HEK293 (cell line): Measurements from ENCODE around the gene IRX6.

Experiments
- CTCF ChIA-PET: fragments of 350-600 bp; formaldehyde crosslinking; extraction: SDS; loops from one replicate; lab custom pipeline; 2021; ENCODE audit warnings: antibody characterized with exemption; lab: Yijun Ruan, JAX
- POLR2A ChIA-PET: fragments of 300-600 bp; formaldehyde crosslinking; extraction: SDS; loops from one replicate; lab custom pipeline; 2020; ENCODE audit warnings: antibody characterized with exemption, inconsistent platforms; lab: Yijun Ruan, JAX
- H3K27ac ChIP-seq: fragments of 200-500 bp; sonication (Bioruptor generic); 2 replicates; pipeline ENCODE4 v1.5.1; 2014; ENCODE audit warnings: low read depth, low read length, control low read depth, inconsistent platforms; ENCODE audit errors: extremely low read depth
- H3K36me3 ChIP-seq, 2 experiments: fragments of 200-500 bp in 1 of 2; sonication (Bioruptor generic) in 1 of 2; 1 replicate in 1 of 2; 2 replicates in 1 of 2; pipeline ENCODE4 v1.5.1; 2014 to 2017; ENCODE audit warnings: inconsistent platforms in 2 of 2, low read length in 2 of 2; ENCODE audit not compliant: control insufficient read depth in 2 of 2, insufficient read depth in 1 of 2
- H3K4me1 ChIP-seq: fragments of 200-500 bp; sonication (Bioruptor generic); 2 replicates; pipeline ENCODE4 v1.5.1; 2014; ENCODE audit warnings: mild to moderate bottlenecking, low read length, inconsistent platforms; ENCODE audit not compliant: control insufficient read depth, insufficient read depth
- H3K4me3 ChIP-seq: 2 replicates; pipeline ENCODE4 v1.5.1; 2011; ENCODE audit warnings: low read depth, mild to moderate bottlenecking, control low read depth, low read length, moderate library complexity
- H3K9me3 ChIP-seq: fragments of 200-500 bp; sonication (Bioruptor generic); 2 replicates; pipeline ENCODE4 v1.5.1; 2014; ENCODE audit warnings: low read depth, low read length, inconsistent platforms; ENCODE audit not compliant: control insufficient read depth, insufficient read depth
- HOXD13 ChIP-seq: sonication (generic); formaldehyde crosslinking; IDR thresholded peaks from 2 replicates; pipeline ENCODE4 v1.8.0; 2022; ENCODE audit warnings: missing genetic modification reagents, borderline replicate concordance
- KLF16 ChIP-seq: fragments of 450-650 bp; formaldehyde crosslinking; IDR thresholded peaks from 2 replicates; pipeline ENCODE4 v1.5.1; 2017; ENCODE audit warnings: missing biosample characterization, missing genetic modification characterization
- TRIM28 ChIP-seq: IDR thresholded peaks from 2 replicates; pipeline ENCODE4 v1.6.1; 2011; ENCODE audit warnings: low read length, control low read depth, borderline replicate concordance
- ZBTB48 ChIP-seq: fragments of 450-650 bp; formaldehyde crosslinking; IDR thresholded peaks from 2 replicates; pipeline ENCODE4 v1.5.1; 2016; ENCODE audit warnings: missing biosample characterization, missing genetic modification characterization
- ZNF114 ChIP-seq: fragments of 450-650 bp; formaldehyde crosslinking; IDR thresholded peaks from 2 replicates; pipeline ENCODE4 v1.5.0; 2017; ENCODE audit warnings: missing biosample characterization, missing genetic modification characterization
- ZNF138 ChIP-seq: fragments of 450-650 bp; formaldehyde crosslinking; IDR thresholded peaks from 2 replicates; pipeline ENCODE4 v1.5.1; 2016; ENCODE audit warnings: missing biosample characterization, missing genetic modification characterization, borderline replicate concordance
- ZNF155 ChIP-seq: fragments of 450-650 bp; formaldehyde crosslinking; IDR thresholded peaks from 2 replicates; pipeline ENCODE4 v1.5.1; 2016; ENCODE audit warnings: missing biosample characterization, missing genetic modification characterization
- ZNF169 ChIP-seq: fragments of 450-650 bp; formaldehyde crosslinking; IDR thresholded peaks from 2 replicates; pipeline ENCODE4 v1.5.1; 2016; ENCODE audit warnings: missing biosample characterization, missing genetic modification characterization
- ZNF184 ChIP-seq: fragments of 450-650 bp; IDR thresholded peaks from 2 replicates; pipeline ENCODE4 v1.5.1; 2018; ENCODE audit warnings: missing biosample characterization, mild to moderate bottlenecking, missing genetic modification characterization
- ZNF248 ChIP-seq: fragments of 450-650 bp; formaldehyde crosslinking; IDR thresholded peaks from 2 replicates; pipeline ENCODE4 v1.5.1; 2017; ENCODE audit warnings: missing biosample characterization, missing genetic modification characterization
- ZNF302 ChIP-seq: fragments of 450-650 bp; formaldehyde crosslinking; IDR thresholded peaks from 2 replicates; pipeline ENCODE4 v1.5.1; 2016; ENCODE audit warnings: missing biosample characterization, missing genetic modification characterization, low read depth
- ZNF473 ChIP-seq: fragments of 450-650 bp; formaldehyde crosslinking; IDR thresholded peaks from 2 replicates; pipeline ENCODE4 v1.5.1; 2017; ENCODE audit warnings: missing biosample characterization, missing genetic modification characterization
- ZNF660 ChIP-seq: fragments of 450-650 bp; IDR thresholded peaks from 2 replicates; pipeline ENCODE4 v1.5.1; 2018; ENCODE audit warnings: missing biosample characterization, mild to moderate bottlenecking, missing genetic modification characterization
- ZNF791 ChIP-seq: fragments of 450-650 bp; formaldehyde crosslinking; IDR thresholded peaks from 2 replicates; pipeline ENCODE4 v1.5.1; 2016; ENCODE audit warnings: missing biosample characterization, missing genetic modification characterization
- ZSCAN16 ChIP-seq: fragments of 450-650 bp; formaldehyde crosslinking; IDR thresholded peaks from 2 replicates; pipeline ENCODE4 v1.5.1; 2016; ENCODE audit warnings: missing biosample characterization, missing genetic modification characterization
- ZSCAN5A ChIP-seq: fragments of 450-650 bp; formaldehyde crosslinking; IDR thresholded peaks from 2 replicates; pipeline ENCODE4 v1.5.1; 2016; ENCODE audit warnings: missing biosample characterization, missing genetic modification characterization
- TF ChIP-seq, protein P1 (sequence below): fragments of 450-650 bp; formaldehyde crosslinking; IDR thresholded peaks from 2 replicates; pipeline ENCODE4 v1.5.1; 2016; ENCODE audit warnings: missing biosample characterization, missing genetic modification characterization
- TF ChIP-seq, protein P2 (sequence below): fragments of 450-650 bp; formaldehyde crosslinking; IDR thresholded peaks from 2 replicates; pipeline ENCODE4 v1.5.1; 2016; ENCODE audit warnings: missing biosample characterization, missing genetic modification characterization, borderline replicate concordance

The IRX6 gene

GRCh38 chr16:55283812-55284717, 39.9 kb upstream of the IRX6 start:
- Histone ChIP-seq H3K27ac (no peak overlapping the region), H3K4me1 (0 out of 2 replicates have a peak, but pooled peaks cover 4% of the 10 kb centered on the region), H3K9me3 (no peaks in the 10 kb centered on the region), H3K36me3 (no peaks in the 10 kb centered on the region), H3K4me3 (no peak overlapping the region)
- ChIA-PET POLR2A (no interaction called here), CTCF (no interaction called here)
- TF ChIP-seq TRIM28 (no peak), ZNF114 (tag by site-specific recombination) (no peak), ZSCAN5A (no peak), ZNF660 (tag by site-specific recombination) (no peak), ZNF138 (tag by site-specific recombination) (no peak), KLF16 (tag by site-specific recombination) (no peak), ZSCAN16 (no peak), ZNF169 (no peak), ZNF184 (tag by site-specific recombination) (no peak), ZNF302 (tag by site-specific recombination) (no peak), ZBTB48 (tag by site-specific recombination) (no peak), ZNF155 (tag by site-specific recombination) (no peak), ZNF473 (tag by site-specific recombination) (no peak), HOXD13 (CRISPR knock-in tag) (no peak), ZNF248 (tag by site-specific recombination) (no peak), ZNF791 (tag by site-specific recombination) (no peak)
- TF ChIP-seq, protein P1, sequence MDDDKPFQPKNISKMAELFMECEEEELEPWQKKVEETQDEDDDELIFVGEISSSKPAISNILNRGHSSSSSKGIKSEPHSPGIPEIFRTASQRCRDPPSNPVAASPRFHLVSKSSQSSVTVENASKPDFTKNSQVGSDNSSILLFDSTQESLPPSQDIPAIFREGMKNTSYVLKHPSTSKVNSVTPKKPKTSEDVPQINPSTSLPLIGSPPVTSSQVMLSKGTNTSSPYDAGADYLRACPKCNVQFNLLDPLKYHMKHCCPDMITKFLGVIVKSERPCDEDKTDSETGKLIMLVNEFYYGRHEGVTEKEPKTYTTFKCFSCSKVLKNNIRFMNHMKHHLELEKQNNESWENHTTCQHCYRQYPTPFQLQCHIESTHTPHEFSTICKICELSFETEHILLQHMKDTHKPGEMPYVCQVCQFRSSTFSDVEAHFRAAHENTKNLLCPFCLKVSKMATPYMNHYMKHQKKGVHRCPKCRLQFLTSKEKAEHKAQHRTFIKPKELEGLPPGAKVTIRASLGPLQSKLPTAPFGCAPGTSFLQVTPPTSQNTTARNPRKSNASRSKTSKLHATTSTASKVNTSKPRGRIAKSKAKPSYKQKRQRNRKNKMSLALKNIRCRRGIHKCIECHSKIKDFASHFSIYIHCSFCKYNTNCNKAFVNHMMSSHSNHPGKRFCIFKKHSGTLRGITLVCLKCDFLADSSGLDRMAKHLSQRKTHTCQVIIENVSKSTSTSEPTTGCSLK (tag by site-specific recombination): no peak
- TF ChIP-seq, protein P2, sequence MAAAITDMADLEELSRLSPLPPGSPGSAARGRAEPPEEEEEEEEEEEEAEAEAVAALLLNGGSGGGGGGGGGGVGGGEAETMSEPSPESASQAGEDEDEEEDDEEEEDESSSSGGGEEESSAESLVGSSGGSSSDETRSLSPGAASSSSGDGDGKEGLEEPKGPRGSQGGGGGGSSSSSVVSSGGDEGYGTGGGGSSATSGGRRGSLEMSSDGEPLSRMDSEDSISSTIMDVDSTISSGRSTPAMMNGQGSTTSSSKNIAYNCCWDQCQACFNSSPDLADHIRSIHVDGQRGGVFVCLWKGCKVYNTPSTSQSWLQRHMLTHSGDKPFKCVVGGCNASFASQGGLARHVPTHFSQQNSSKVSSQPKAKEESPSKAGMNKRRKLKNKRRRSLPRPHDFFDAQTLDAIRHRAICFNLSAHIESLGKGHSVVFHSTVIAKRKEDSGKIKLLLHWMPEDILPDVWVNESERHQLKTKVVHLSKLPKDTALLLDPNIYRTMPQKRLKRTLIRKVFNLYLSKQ (tag by site-specific recombination): no peak

DNA sequence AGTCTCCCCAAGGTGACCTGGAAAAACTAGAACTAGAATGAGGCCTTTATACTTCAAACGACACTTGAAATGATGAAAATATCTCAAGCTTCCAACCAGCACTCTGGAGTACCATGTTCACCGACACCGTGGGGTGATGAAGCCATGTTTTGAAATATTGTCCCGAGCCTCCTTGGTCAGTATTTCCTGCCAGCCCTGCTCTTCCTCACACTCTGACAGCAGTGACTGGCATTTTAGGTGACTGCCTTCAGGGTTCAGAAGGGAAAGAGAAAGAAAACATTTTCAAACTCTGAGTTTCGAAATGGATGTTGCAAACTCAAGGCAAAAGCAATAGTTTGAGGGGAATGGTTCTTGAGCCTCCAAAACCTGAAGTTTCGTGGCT, 39.3 kb upstream of the IRX6 start:
- Histone ChIP-seq H3K36me3 (no peaks in the 10 kb centered on the region), H3K4me3 (no peak overlapping the region), H3K4me1 (0 out of 2 replicates have a peak, but pooled peaks cover 4% of the 10 kb centered on the region), H3K27ac (no peak overlapping the region), H3K9me3 (no peaks in the 10 kb centered on the region)
- ChIA-PET POLR2A (no interaction called here), CTCF (no interaction called here)
- no peak for TF ChIP-seq ZNF155 (tag by site-specific recombination)
